ENCODE data around the gene CH25H. TPM values are rescaled to one million over a fixed set of nuclear protein-coding genes. Genes with fewer than 3 reads are reported as not detected.

CH25H gene
- total RNA-seq, 1 donor from 2014 or later: 0.25 TPM

DNA sequence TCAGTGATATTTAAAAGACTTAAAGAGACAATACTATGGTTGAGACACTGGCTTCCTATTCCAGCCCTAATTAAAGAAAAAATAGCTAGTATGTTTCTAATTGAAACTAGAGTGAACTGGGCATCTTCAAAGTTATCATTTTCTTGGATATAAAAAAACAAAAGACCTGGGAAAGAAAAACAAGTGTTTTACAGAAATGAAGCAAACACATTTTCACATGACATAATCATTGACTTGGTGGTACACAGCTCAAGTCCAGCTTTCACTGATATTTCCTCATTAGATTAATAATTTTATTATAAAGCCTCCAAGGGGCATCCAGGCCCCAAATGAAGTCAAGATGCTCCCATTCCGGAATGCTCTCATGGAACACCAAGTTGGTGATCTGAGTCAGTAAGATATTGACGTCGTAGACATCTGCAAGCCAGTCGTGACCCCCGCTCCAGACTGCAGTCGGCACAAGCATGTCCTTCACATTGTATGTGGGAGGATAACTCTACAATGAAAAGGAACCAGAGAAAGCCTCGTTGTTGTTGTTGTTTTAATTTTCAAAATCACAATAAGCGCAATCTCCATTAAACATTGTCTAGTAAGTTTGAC lies 7.5 kb upstream of the CH25H start:
- DNase-seq: no peak
- Mint-ChIP-seq H3K27me3 (ENCODE audit: unreplicated experiment) (no peaks in the 10 kb centered on the region), H3K36me3 (ENCODE audit: unreplicated experiment) (no peaks in the 10 kb centered on the region), H3K4me1 (ENCODE audit: low read depth, unreplicated experiment) (peaks cover 8% of the 10 kb centered on the region), H3K27ac (ENCODE audit: unreplicated experiment) (no peak overlapping the region), H3K9me3 (ENCODE audit: unreplicated experiment) (no peaks in the 10 kb centered on the region), H3K4me3 (ENCODE audit: unreplicated experiment) (no peak overlapping the region)
- TF ChIP-seq, protein P1, sequence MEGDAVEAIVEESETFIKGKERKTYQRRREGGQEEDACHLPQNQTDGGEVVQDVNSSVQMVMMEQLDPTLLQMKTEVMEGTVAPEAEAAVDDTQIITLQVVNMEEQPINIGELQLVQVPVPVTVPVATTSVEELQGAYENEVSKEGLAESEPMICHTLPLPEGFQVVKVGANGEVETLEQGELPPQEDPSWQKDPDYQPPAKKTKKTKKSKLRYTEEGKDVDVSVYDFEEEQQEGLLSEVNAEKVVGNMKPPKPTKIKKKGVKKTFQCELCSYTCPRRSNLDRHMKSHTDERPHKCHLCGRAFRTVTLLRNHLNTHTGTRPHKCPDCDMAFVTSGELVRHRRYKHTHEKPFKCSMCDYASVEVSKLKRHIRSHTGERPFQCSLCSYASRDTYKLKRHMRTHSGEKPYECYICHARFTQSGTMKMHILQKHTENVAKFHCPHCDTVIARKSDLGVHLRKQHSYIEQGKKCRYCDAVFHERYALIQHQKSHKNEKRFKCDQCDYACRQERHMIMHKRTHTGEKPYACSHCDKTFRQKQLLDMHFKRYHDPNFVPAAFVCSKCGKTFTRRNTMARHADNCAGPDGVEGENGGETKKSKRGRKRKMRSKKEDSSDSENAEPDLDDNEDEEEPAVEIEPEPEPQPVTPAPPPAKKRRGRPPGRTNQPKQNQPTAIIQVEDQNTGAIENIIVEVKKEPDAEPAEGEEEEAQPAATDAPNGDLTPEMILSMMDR (IDR thresholded peaks at IDR 0.05; ENCODE audit: partially characterized antibody, unreplicated experiment): no peak

DNA sequence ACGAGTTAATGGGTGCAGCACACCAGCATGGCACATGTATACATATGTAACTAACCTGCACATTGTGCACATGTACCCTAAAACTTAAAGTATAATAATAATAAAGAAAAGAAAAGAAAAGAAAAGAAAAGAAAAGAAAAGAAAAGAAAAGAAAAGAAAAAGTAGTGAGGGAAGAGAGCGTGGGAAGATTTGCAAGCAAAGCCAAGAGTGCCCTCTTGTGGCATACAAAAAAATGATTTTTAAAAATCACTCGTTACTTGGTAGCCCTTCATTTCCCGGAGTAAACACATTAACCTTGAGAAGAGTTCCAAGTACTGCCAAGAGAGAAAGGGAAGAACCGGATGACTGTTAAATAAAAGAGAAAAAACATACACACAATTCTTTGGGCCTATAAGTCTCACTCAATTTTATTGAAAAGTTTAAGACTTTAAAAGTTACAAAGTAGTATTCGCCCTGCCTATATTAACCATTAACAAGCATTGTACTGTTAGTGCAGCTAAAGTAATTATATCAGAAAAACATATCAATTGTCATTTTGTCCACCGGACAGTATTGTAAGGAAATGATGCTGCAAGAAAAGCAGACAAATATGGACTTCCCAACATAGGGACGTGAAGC lies 6.2 kb upstream of the CH25H start:
- peaks cover 1% of the 10 kb centered on the region for H3K9me3 Mint-ChIP-seq (ENCODE audit: unreplicated experiment)
- no peaks in the 10 kb centered on the region for H3K36me3 Mint-ChIP-seq (ENCODE audit: unreplicated experiment)
- H3K27me3 Mint-ChIP-seq (ENCODE audit: unreplicated experiment): no peaks in the 10 kb centered on the region
- H3K27ac Mint-ChIP-seq (ENCODE audit: unreplicated experiment): no peak overlapping the region
- no peak for DNase-seq
- H3K4me3 Mint-ChIP-seq (ENCODE audit: unreplicated experiment): no peak overlapping the region
- TF ChIP-seq, protein P1 (IDR thresholded peaks at IDR 0.05; ENCODE audit: partially characterized antibody, unreplicated experiment): peak; percentile 68
- H3K4me1 Mint-ChIP-seq (ENCODE audit: low read depth, unreplicated experiment): peaks cover 8% of the 10 kb centered on the region

DNA sequence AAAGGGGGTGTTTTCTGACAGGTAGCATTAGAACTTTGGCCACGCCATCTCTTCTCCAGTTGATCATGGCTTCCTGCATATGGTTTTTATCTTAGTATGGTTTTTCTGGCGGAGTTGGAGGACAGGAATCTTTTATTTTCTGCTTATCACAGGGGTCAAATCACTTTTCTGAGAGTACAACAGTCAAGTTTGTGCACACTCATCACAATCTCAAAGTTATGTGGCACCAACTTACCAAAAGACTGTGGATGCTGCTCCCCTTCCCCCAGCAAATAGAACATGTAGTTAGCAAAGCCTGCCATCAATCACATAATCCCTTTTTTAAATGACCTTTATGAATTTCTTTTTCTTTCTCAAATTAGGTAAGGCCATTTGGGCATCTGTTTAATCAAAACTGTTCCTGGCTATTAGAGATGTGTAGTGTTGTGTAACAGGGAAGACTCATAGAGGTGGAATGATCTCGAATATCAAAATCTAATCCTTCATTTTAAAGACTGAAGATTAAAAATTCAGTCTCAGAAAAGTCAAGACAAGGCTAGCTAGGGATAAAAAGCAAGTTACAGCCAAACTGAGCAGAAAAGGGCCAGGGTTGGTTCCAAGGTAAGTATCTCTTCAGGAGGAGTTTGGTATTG lies 3.8 kb upstream of the CH25H start:
- H3K9me3 Mint-ChIP-seq (ENCODE audit: unreplicated experiment): peaks cover 4% of the 10 kb centered on the region
- no peaks in the 10 kb centered on the region for H3K36me3 Mint-ChIP-seq (ENCODE audit: unreplicated experiment)
- H3K27ac Mint-ChIP-seq (ENCODE audit: unreplicated experiment): no peak overlapping the region
- peaks cover 8% of the 10 kb centered on the region for H3K27me3 Mint-ChIP-seq (ENCODE audit: unreplicated experiment)
- H3K4me3 Mint-ChIP-seq (ENCODE audit: unreplicated experiment): no peak overlapping the region
- DNase-seq: no peak
- peaks cover 13% of the 10 kb centered on the region for H3K4me1 Mint-ChIP-seq (ENCODE audit: low read depth, unreplicated experiment)
- TF ChIP-seq, protein P1 (IDR thresholded peaks at IDR 0.05; ENCODE audit: partially characterized antibody, unreplicated experiment): no peak

DNA sequence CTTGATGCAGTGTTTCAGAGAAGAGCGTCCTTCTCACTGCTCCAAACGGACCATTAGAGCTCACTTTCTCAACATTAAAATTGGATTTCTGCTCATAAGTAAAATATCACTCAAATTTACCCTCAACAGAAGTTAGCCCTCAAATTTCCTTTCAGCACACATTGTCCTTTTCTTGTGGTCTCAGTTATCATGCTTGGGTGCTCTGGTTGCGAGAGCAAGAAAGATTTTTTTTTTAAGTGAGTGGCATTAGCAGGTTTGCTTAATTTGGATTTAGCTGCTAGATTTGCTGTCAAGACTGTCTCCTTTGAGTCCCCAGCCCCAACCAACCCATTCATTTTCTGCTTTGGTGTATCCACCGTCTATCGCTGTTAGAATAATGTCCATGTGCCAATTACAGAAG lies 2.6 kb upstream of the CH25H start:
- Mint-ChIP-seq H3K4me1 (ENCODE audit: low read depth, unreplicated experiment) (peaks cover 9% of the 10 kb centered on the region), H3K36me3 (ENCODE audit: unreplicated experiment) (no peaks in the 10 kb centered on the region), H3K9me3 (ENCODE audit: unreplicated experiment) (peaks cover 4% of the 10 kb centered on the region), H3K27ac (ENCODE audit: unreplicated experiment) (no peak overlapping the region), H3K27me3 (ENCODE audit: unreplicated experiment) (peaks cover 8% of the 10 kb centered on the region), H3K4me3 (ENCODE audit: unreplicated experiment) (no peak overlapping the region)
- no peak for DNase-seq
- TF ChIP-seq, protein P1 (IDR thresholded peaks at IDR 0.05; ENCODE audit: partially characterized antibody, unreplicated experiment): no peak
